Measurements from ENCODE around the gene KDM4C.

The KDM4C gene

GRCh38 chr9:6921315-6921714 is 163.5 kb downstream of the KDM4C start:
- no peaks in the 10 kb centered on the region for H3K4me1 ChIP-seq (ENCODE audit: control insufficient read depth, insufficient read depth, low read length)
- H3K27me3 ChIP-seq (ENCODE audit: control insufficient read depth in 1 of 2, insufficient read depth in 2 of 2, low read length in 2 of 2): no peaks in the 10 kb centered on the region
- H3K27ac ChIP-seq (ENCODE audit: low read length): no peak overlapping the region
- H3K9ac ChIP-seq (ENCODE audit: low read length in 2 of 2): no peak overlapping the region
- H3K4me3 ChIP-seq (ENCODE audit: low read length in 2 of 2): no peak overlapping the region
- H3K9me3 ChIP-seq (ENCODE audit: control insufficient read depth in 2 of 2, low read length in 2 of 2): no peaks in the 10 kb centered on the region
- peaks cover 0 to 2% of the 10 kb centered on the region in 2 donors for H3K36me3 ChIP-seq (ENCODE audit: control insufficient read depth in 2 of 2, insufficient read depth in 2 of 2, low read length in 2 of 2)

DNA sequence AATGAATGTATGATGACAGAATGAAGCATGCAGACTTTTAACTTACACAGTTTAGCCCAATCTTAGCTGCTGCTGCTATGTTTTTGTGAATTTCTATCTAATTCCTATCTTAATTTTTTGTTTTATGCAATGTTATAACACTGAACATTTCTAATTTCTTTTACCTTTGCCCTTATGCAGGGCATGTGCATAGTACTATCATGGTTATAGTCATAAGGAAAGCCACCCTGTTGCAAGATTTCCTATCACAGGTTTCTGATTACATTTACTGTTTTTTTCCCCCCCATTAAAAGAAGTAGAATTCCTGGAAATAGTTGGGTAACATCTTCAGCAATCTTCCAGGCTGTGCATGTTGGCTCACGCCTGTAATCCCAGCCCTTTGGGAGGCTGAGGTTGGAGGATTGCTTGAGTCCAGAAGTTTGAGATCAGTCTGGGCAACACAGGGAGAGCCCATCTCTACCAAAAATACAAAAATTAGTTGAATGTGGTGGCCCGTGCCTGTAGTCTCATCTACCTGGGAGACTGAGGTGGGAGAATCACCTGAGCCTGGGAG is 164.4 kb downstream of the KDM4C start:
- H3K9me3 ChIP-seq (ENCODE audit: control insufficient read depth in 2 of 2, low read length in 2 of 2): no peaks in the 10 kb centered on the region
- peaks cover 0 to 2% of the 10 kb centered on the region in 2 donors for H3K36me3 ChIP-seq (ENCODE audit: control insufficient read depth in 2 of 2, insufficient read depth in 2 of 2, low read length in 2 of 2)

DNA sequence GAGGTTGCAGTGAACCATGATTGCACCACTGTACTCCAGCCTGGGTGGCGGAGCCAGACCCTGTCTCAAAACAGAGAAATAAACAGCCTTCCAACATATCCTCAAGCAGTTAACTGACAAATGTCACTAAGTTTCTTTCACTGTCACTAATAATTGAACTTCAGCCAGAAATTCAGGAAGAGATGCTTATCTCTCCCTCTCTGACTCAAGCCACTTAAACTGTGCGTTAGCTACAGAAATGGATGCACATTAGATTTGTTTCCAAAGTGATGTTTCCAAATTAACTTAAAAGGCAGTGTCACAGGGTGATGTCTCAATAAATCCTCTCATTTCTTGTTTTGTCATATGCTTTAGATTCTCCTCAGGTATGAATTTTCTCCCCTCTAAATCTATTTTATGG is 164.9 kb downstream of the KDM4C start:
- Histone ChIP-seq H3K27ac (ENCODE audit: low read length) (no peak overlapping the region), H3K36me3 (ENCODE audit: control insufficient read depth in 2 of 2, insufficient read depth in 2 of 2, low read length in 2 of 2) (peaks cover 0 to 2% of the 10 kb centered on the region in 2 donors), H3K9ac (ENCODE audit: low read length in 2 of 2) (no peak overlapping the region), H3K9me3 (ENCODE audit: control insufficient read depth in 2 of 2, low read length in 2 of 2) (no peaks in the 10 kb centered on the region), H3K27me3 (ENCODE audit: control insufficient read depth in 1 of 2, insufficient read depth in 2 of 2, low read length in 2 of 2) (no peaks in the 10 kb centered on the region), H3K4me3 (ENCODE audit: low read length in 2 of 2) (no peak overlapping the region), H3K4me1 (ENCODE audit: control insufficient read depth, insufficient read depth, low read length) (no peaks in the 10 kb centered on the region)

More for the DNA sequence above, 164.4 kb downstream of the KDM4C start:
- Histone ChIP-seq H3K4me1 (ENCODE audit: control insufficient read depth, insufficient read depth, low read length) (no peaks in the 10 kb centered on the region), H3K27ac (ENCODE audit: low read length) (no peak overlapping the region), H3K4me3 (ENCODE audit: low read length in 2 of 2) (no peak overlapping the region), H3K9ac (ENCODE audit: low read length in 2 of 2) (no peak overlapping the region), H3K27me3 (ENCODE audit: control insufficient read depth in 1 of 2, insufficient read depth in 2 of 2, low read length in 2 of 2) (no peaks in the 10 kb centered on the region)

- Histone ChIP-seq H3K9me3 (ENCODE audit: control insufficient read depth in 2 of 2, low read length in 2 of 2) (no peaks in the 10 kb centered on the region), H3K27me3 (ENCODE audit: control insufficient read depth in 1 of 2, insufficient read depth in 2 of 2, low read length in 2 of 2) (no peaks in the 10 kb centered on the region), H3K36me3 (ENCODE audit: control insufficient read depth in 2 of 2, insufficient read depth in 2 of 2, low read length in 2 of 2) (peaks cover 0 to 2% of the 10 kb centered on the region in 2 donors), H3K27ac (ENCODE audit: low read length) (no peak overlapping the region), H3K4me3 (ENCODE audit: low read length in 2 of 2) (no peak overlapping the region), H3K4me1 (ENCODE audit: control insufficient read depth, insufficient read depth, low read length) (no peaks in the 10 kb centered on the region), H3K9ac (ENCODE audit: low read length in 2 of 2) (no peak overlapping the region)
These were observed 165.3 kb downstream of the KDM4C start for GRCh38 chr9:6923086-6923485.

DNA sequence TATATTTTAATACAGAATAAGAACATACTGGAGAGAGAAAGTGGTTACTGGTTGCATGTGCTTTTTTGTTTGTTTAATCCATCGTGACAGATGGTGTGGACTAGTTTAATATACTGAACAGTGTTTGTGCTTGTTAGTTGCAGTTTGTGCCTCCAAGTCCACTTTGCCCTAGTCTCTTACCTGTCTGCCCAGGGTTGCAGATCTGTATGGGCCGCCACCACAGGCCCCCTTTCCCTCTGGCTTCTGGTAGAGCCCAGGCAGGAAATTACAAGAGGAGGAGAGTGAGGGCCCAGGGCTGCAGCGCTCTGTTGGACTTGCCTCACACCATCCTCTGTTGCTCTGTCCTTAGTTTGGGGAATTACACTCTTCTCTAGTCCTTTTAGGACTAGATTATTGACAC is 166.4 kb downstream of the KDM4C start:
- Histone ChIP-seq H3K27me3 (ENCODE audit: control insufficient read depth in 1 of 2, insufficient read depth in 2 of 2, low read length in 2 of 2) (no peaks in the 10 kb centered on the region), H3K9me3 (ENCODE audit: control insufficient read depth in 2 of 2, low read length in 2 of 2) (no peaks in the 10 kb centered on the region), H3K27ac (ENCODE audit: low read length) (no peak overlapping the region), H3K4me1 (ENCODE audit: control insufficient read depth, insufficient read depth, low read length) (no peaks in the 10 kb centered on the region), H3K36me3 (ENCODE audit: control insufficient read depth in 2 of 2, insufficient read depth in 2 of 2, low read length in 2 of 2) (peaks cover 0 to 2% of the 10 kb centered on the region in 2 donors), H3K9ac (ENCODE audit: low read length in 2 of 2) (no peak overlapping the region), H3K4me3 (ENCODE audit: low read length in 2 of 2) (no peak overlapping the region)

DNA sequence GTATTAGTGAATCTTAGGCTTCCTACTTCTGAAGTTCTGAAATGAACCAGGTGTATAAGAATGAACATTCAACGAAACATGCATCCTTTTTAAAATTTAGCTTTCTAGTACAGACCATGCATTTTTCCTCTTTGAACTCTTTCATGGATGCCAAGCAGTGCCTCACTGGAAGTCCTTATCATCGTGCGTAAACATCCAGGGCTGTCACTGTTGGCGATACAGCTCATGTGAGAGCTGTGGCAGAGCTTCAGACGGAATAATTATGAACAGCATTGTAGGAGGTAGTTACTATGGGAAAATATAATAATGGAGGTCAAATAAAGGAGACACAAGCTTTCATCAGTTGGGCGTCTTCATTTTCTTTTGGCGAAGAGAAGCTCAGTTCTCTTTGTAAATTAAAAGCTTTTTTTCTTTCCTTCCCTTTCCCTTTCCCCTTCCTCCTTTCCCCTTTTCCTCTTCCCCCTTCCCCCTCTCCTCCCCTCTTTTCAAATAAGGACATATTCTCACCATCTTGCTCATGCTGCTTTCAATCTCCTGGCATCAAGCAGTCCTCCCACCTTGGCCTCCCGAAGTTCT is 167.3 kb downstream of the KDM4C start:
- Histone ChIP-seq H3K4me1 (ENCODE audit: control insufficient read depth, insufficient read depth, low read length) (no peaks in the 10 kb centered on the region), H3K9ac (ENCODE audit: low read length in 2 of 2) (no peak overlapping the region), H3K9me3 (ENCODE audit: control insufficient read depth in 2 of 2, low read length in 2 of 2) (no peaks in the 10 kb centered on the region), H3K27ac (ENCODE audit: low read length) (no peak overlapping the region), H3K27me3 (ENCODE audit: control insufficient read depth in 1 of 2, insufficient read depth in 2 of 2, low read length in 2 of 2) (no peaks in the 10 kb centered on the region), H3K4me3 (ENCODE audit: low read length in 2 of 2) (no peak overlapping the region), H3K36me3 (ENCODE audit: control insufficient read depth in 2 of 2, insufficient read depth in 2 of 2, low read length in 2 of 2) (peaks cover 0 to 2% of the 10 kb centered on the region in 2 donors)

DNA sequence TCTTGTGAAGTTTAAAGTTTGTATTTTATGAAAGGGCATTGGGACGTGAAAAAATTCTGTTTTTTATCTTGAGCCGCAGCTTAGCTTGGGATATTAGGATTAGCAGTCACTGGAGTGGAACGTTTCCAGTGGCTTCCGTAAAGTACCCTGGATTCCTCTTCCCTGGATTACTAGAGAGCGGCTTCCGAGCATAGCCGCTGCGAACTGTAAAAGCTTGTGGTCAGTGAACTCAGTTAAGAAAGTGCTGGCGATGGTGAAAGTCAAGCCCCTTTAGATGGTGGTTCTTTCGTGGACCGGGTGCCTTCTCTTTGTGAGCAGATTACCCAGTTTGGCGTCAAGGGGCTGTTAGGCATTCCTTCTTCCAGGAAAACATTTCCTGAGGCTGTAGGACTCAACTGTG is 168.1 kb downstream of the KDM4C start:
- peaks cover 0 to 2% of the 10 kb centered on the region in 2 donors for H3K36me3 ChIP-seq (ENCODE audit: control insufficient read depth in 2 of 2, insufficient read depth in 2 of 2, low read length in 2 of 2)
- H3K9ac ChIP-seq (ENCODE audit: low read length in 2 of 2): no peak overlapping the region
- H3K27ac ChIP-seq (ENCODE audit: low read length): no peak overlapping the region
- H3K4me1 ChIP-seq (ENCODE audit: control insufficient read depth, insufficient read depth, low read length): no peaks in the 10 kb centered on the region
- no peak overlapping the region for H3K4me3 ChIP-seq (ENCODE audit: low read length in 2 of 2)
- no peaks in the 10 kb centered on the region for H3K27me3 ChIP-seq (ENCODE audit: control insufficient read depth in 1 of 2, insufficient read depth in 2 of 2, low read length in 2 of 2)
- no peaks in the 10 kb centered on the region for H3K9me3 ChIP-seq (ENCODE audit: control insufficient read depth in 2 of 2, low read length in 2 of 2)

DNA sequence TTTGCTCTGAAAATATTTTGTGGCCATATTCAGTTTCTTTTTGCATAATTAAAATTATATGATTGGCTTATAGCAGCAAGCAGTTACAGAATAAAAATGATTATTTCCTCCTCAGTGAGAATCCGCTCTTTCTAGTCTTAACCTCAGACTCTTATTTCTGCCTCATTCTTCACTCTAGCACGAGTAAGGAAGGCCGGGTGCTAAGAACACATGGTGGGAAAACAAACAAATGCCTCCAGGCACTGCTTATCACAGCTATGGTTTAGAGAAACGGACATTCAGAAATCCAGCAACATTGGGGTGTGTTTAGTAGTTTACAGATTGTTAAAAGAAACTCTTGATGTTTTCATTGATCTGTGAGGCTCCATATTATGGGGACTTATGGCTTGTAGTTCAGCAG is 168.7 kb downstream of the KDM4C start:
- Histone ChIP-seq H3K4me3 (ENCODE audit: low read length in 2 of 2) (no peak overlapping the region), H3K9ac (ENCODE audit: low read length in 2 of 2) (no peak overlapping the region), H3K4me1 (ENCODE audit: control insufficient read depth, insufficient read depth, low read length) (no peaks in the 10 kb centered on the region), H3K27me3 (ENCODE audit: control insufficient read depth in 1 of 2, insufficient read depth in 2 of 2, low read length in 2 of 2) (no peaks in the 10 kb centered on the region), H3K27ac (ENCODE audit: low read length) (no peak overlapping the region), H3K9me3 (ENCODE audit: control insufficient read depth in 2 of 2, low read length in 2 of 2) (no peaks in the 10 kb centered on the region), H3K36me3 (ENCODE audit: control insufficient read depth in 2 of 2, insufficient read depth in 2 of 2, low read length in 2 of 2) (no peaks in the 10 kb centered on the region)

- H3K27ac ChIP-seq (ENCODE audit: low read length): no peak overlapping the region
- H3K9me3 ChIP-seq (ENCODE audit: control insufficient read depth in 2 of 2, low read length in 2 of 2): no peaks in the 10 kb centered on the region
- no peaks in the 10 kb centered on the region for H3K27me3 ChIP-seq (ENCODE audit: control insufficient read depth in 1 of 2, insufficient read depth in 2 of 2, low read length in 2 of 2)
- H3K9ac ChIP-seq (ENCODE audit: low read length in 2 of 2): no peak overlapping the region
- peaks cover 7% of the 10 kb centered on the region for H3K4me1 ChIP-seq (ENCODE audit: control insufficient read depth, insufficient read depth, low read length)
- no peak overlapping the region for H3K4me3 ChIP-seq (ENCODE audit: low read length in 2 of 2)
- H3K36me3 ChIP-seq (ENCODE audit: control insufficient read depth in 2 of 2, insufficient read depth in 2 of 2, low read length in 2 of 2): no peaks in the 10 kb centered on the region
These were observed 170.1 kb downstream of the KDM4C start for GRCh38 chr9:6927838-6928237.

GRCh38 chr9:6928863-6929262 is 171.1 kb downstream of the KDM4C start:
- H3K4me1 ChIP-seq (ENCODE audit: control insufficient read depth, insufficient read depth, low read length): peaks cover 7% of the 10 kb centered on the region
- H3K9ac ChIP-seq (ENCODE audit: low read length in 2 of 2): no peak overlapping the region
- H3K36me3 ChIP-seq (ENCODE audit: control insufficient read depth in 2 of 2, insufficient read depth in 2 of 2, low read length in 2 of 2): no peaks in the 10 kb centered on the region
- H3K27ac ChIP-seq (ENCODE audit: low read length): no peak overlapping the region
- no peaks in the 10 kb centered on the region for H3K9me3 ChIP-seq (ENCODE audit: control insufficient read depth in 2 of 2, low read length in 2 of 2)
- no peaks in the 10 kb centered on the region for H3K27me3 ChIP-seq (ENCODE audit: control insufficient read depth in 1 of 2, insufficient read depth in 2 of 2, low read length in 2 of 2)
- no peak overlapping the region for H3K4me3 ChIP-seq (ENCODE audit: low read length in 2 of 2)

GRCh38 chr9:6929441-6930215 is 171.9 kb downstream of the KDM4C start:
- no peaks in the 10 kb centered on the region for H3K27me3 ChIP-seq (ENCODE audit: control insufficient read depth in 1 of 2, insufficient read depth in 2 of 2, low read length in 2 of 2)
- H3K4me1 ChIP-seq (ENCODE audit: control insufficient read depth, insufficient read depth, low read length): peaks cover 7% of the 10 kb centered on the region
- H3K9me3 ChIP-seq (ENCODE audit: control insufficient read depth in 2 of 2, low read length in 2 of 2): no peaks in the 10 kb centered on the region
- no peak overlapping the region for H3K27ac ChIP-seq (ENCODE audit: low read length)
- no peaks in the 10 kb centered on the region for H3K36me3 ChIP-seq (ENCODE audit: control insufficient read depth in 2 of 2, insufficient read depth in 2 of 2, low read length in 2 of 2)
- H3K4me3 ChIP-seq (ENCODE audit: low read length in 2 of 2): no peak overlapping the region
- H3K9ac ChIP-seq (ENCODE audit: low read length in 2 of 2): no peak overlapping the region

Data from stomach smooth muscle (tissue), 2 donors.